HG02884 (cell line): ENCODE data around the gene STPG2.
A peak's percentile ranks its signal among the peaks of the same experiment; 100 is the strongest.
"Not testable (repeated sequence)": the region's sequence is repeated elsewhere in the genome, so short reads cannot be mapped to it uniquely, and the experiment has no call there.

Source experiments
- ATAC-seq: cut with Tn5 transposase; IDR thresholded peaks from one replicate; pipeline ENCODE4 v1.9.1; 2021; ENCODE audit warnings: mild to moderate bottlenecking, moderate library complexity; ENCODE audit not compliant: unreplicated experiment

Gene STPG2

DNA sequence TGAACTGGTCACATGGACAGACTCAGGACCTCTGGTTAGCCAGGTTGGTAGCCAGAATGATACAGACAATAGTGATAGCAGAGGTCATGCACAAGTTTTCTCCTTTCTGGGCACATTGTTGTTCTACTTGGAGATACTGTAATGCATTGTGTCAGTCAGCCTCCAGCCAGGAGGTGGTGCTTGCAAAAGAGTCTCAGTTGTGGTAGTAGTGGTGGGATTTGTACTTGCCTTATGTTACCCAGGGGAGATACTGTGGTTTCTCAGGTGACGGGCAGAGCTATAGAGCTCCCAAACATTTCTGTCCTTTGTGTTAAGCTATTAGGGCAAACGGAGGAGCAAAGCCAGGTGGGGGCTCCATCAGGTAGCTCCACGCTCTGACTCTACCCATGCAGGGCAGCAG, 190.5 kb downstream of the STPG2 start:
- no peak for ATAC-seq

DNA sequence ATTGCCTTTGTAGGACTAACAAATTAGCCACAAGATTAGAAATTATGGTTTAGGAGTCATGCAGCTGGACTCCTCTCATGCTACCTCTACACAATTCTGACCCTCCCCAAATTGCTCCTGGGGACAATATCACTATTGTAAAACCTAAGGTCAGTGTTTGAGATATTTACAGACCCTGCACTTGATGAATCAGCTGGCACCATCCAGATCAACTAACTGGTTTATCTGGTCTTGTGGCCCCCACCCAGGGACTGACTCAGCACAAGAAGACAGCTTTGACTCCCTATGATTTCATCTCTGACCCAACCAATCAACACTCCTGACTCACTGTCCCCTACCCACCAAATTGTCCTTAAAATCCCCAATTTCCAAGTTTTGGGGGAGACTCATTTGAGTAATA, 192.4 kb downstream of the STPG2 start:
- ATAC-seq: no peak

DNA sequence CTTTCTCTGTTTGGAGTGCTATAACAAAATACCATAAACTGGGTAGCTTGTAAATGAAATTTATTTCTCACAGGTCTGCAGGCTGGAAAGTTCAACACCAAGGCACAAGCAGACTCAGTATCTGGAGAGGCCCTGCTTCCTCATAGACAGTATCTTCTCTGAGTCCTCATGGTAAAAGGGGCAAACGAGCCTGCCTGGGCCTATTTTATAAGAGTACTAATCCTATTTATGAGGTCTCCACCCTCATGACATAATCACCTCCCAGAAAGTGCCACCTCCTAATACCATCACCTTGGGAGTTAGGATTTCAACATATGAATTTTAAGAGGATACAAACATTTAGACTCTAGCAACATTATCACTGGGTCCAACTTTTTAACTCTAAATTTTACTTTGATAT, 200.3 kb downstream of the STPG2 start:
- ATAC-seq: no peak

DNA sequence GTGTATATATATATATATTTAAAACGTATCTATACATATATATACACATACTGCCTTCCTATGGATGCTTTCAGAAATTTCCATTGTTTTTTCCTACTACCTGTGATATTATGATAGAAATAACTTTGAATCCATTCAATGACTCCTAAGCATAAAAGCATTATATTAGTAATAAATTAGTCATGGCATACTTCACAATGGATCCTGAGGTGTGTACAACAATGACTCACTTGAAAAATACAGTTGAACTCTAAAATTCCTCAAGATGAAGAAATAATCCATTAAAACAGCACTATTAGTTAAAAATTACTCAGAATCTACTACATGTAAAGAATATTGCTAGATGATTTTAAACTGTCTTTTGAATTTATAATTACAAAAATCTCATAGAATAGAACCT, 201.1 kb downstream of the STPG2 start:
- ATAC-seq: no peak

DNA sequence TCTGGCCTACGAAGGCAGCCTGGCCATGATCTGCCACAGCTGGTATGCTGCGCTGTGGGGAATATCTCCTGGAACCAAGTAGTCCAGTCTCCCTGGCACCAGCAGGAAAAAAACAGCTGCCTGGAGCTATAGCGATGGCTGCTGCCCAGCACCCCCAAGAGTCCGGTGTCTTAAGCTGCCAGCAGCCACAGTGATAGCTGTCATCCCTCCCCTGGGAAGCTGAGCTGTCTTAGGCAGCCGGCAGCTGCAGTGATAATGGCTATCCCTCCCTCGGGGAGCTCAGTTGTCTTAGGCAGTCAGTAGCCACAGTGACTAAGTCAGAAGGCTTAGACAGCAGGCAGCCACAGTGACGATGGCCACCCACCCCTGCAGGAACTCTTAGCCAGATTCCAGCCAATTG, 205.1 kb downstream of the STPG2 start:
- ATAC-seq: no peak

DNA sequence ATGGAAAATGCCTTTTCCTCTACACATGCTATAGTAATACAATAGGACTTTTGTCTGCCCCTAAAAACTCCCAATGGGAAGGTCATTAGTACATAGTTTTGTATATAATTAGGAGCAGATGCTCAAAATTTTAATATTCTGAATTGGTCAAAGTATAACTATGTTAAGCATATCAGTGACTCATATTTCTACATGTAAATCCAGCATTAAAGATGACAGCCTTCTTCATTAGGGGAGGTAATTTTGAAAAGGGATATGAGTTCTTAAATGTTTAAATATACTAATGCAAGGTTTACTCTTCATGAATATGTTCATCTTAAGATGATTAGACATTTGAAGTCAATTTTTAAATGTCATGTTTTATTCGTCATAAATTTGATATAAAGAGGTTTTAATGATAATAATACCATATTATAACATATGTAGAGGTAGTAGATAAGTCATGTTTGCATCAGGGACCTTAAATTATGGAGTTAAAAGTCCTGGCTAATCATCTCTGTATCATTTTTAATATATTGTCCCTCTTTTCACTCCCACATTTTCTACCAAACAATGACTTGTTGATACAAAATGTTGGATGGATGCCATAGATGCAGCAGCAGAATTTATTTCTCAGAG, 218.8 kb downstream of the STPG2 start:
- no peak for ATAC-seq

DNA sequence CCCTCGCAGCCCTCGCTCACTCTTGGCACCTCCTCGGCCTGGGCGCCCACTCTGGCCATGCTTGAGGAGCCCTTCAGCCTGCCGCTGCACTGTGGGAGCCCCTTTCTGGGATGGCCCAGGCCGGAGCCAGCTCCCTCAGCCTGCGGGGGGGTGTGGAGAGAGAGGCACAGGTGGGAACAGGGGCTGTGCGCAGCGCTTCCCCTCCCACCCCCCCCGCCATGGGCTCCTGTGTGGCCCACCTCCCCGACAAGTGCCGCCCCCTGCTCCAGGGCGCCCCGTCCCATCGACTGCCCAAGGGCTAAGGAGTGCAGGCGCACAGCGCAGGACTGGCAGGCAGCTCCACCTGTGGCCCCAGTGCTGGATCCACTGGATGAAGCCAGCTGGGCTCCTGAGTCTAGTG, 220.2 kb downstream of the STPG2 start:
- no peak for ATAC-seq

DNA sequence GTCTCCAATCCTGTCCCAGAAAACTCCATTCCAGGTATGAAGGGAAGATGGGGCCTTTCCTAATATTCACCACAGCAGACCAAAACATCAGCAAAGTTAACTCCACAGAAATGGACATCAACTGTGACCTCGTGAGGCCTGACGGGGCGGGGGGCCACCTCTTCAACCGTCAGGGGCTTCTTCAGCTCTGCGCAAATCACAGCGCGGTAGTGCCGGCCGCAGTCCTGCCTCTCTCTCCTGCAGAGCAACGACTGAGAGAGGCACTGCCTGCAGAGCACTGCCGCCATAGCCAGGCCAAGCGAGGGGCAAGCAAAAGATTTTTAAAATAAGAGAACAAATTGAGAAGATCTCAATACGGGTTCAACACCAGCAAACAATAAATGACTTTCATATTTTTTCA, 226.2 kb downstream of the STPG2 start:
- no peak for ATAC-seq

DNA sequence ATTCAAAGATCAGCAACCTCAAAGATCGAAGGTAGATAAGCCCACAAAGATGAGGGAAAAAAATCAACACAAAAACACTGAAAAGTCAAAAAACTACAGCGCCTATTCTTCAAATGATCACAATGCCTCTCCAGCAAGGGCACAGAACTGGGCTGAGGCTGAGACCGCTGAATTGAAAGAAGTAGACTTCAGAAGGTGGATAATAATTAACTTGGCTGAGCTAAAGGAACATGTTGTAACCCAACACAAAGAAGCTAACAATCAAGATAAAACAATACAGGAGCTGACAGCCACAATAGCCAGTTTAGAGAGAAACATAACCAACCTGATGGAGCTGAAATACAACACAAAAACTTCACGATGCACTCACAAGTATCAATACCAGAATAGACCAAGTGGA, 231.1 kb downstream of the STPG2 start:
- ATAC-seq: no peak

DNA sequence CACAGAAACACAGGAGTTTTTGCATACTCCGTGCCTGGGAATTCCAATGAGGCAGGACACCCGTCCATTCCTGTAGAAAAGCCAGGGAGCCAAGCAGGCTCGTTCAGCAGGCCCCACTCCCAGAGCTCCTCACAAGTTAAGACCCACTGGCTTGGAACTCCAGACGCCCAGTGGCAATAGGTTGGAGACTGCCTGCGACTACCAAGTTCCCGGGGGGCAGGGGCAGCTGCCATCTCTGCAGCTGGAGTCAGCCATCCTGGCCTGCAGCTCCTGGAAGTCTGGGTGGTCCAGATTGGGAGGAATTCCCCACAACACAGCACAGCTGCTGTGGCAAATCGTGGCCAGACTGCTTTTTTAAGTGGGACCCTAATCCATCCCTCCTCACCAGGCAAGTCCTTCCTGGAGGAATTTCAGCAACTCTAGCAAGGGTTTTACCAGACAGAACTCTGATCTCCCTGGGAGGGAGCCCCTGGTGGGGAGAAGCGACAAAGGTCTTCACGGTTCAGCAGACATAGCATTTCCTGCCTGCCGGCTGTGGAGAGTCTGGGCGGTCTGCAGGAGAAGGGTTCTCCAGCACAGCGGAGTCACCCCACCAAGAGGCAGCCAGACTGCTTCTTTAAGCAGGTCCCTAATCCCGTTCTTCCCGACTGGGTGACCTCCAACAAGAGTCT, 231.9 kb downstream of the STPG2 start:
- no peak for ATAC-seq

DNA sequence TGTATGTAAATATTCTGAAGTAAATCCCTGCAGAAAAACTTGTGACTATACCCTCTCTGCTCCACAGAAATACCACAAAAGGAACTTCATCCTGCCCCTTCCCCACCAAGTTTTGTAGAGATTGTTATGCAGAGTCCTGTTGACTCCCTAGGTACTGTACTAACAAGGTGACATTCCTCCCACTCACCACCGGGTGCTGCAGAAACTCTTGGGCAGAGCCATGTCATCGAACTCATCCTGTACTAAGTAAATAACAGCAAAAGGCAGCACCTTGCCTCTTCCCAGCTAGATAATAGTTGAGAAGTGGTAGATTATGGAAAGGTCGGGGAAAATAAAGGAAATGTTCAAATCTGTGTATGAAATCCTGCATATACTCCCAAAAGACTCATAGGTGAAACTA, 233.3 kb downstream of the STPG2 start:
- peak; percentile 63 for ATAC-seq

DNA sequence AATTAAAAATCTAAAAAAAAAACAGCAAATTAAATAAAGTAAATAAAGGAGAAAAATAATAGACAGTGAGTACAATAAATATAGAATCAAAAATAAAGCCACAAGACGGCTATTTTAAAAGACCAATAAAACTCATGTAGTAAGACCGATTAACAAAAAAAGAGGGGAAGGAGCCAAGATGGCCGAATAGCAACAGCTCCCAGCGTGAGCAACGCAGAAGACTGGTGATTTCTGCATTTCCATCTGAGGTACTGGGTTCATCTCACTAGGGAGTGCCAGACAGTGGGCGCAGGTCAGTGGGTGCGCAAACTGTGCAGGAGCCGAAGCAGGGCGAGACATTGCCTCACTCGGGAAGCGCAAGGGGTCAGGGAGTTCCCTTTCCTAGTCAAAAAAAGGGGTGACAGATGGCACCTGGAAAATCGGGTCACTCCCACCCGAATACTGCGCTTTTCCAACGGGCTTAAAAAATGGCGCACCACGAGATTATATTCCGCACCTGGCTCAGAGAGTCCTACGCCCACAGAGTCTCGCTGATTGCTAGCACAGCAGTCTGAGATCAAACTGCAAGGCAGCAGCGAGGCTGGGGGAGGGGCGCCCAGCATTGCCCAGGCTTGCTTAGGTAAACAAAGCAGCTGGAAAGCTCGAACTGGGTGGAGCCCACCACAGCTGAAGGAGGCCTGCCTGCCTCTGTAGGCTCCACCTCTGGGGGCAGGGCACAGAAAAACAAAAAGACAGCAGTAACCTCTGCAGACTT, 239.7 kb downstream of the STPG2 start:
- not testable (repeated sequence) for ATAC-seq

DNA sequence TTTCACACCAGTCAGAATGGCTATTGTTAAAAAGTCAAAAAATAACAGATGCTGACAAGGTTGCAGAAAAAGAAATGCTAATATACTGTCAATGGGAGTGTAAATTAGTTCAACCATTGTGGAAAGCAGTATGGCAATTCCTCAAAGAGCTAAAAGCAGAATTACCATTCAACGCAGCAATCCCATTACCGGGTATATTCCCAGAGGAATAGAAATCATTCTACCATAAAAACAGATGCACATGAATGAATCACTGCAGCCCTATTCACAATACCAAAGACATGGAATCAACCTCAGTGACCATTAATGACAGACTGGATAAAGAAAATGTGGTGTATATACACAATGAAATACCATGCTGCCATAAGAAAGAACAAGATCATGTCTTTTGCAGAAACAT, 243.0 kb downstream of the STPG2 start:
- no peak for ATAC-seq

DNA sequence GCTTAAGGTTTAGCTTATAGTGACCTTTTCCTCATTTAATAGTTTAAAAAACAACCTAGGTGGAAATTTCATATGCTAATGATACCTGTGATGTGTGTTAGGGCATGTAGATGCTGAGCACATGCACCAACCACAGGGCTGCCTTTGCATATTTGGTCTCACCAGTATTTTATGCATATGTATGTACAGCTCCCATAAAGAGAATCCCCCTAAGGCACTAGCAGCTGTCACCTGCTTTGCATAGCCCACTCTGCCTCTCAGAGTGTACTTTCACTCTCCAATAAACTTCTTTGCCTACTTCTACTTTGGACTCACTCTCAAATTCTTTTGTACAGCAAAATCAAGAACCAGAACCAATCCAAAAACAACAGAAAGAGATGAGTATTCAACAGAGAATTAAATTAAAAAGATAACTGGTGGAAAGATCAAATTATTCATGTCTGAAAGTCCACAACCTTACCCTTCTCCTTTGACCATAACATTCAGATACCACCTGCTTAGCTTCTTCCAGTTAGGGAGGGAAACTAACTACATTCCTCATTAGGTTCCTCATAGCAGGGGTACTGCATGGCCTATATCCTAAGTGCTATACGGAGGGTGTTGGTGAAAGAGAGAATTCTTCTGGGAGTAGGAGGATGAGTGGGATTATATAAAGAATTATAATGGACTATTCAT, 250.5 kb downstream of the STPG2 start:
- ATAC-seq: no peak

DNA sequence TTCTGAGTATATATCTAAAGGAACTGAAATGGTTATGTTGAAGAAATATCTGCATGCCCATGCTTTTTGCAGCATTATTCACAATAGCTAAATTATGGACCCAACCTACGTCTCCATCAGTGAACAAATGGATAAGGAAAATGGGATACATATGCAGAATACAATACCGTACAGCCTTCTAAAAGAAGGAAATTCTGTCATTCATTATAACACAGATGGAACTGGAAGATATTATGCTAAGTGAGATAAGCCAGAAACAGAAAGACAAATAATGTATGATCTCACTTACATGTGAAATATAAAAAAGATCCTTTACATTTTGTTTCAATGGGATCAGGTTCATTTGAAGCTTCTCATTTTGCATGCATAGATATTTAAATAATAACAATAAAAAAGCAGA, 263.3 kb downstream of the STPG2 start:
- ATAC-seq: no peak

DNA sequence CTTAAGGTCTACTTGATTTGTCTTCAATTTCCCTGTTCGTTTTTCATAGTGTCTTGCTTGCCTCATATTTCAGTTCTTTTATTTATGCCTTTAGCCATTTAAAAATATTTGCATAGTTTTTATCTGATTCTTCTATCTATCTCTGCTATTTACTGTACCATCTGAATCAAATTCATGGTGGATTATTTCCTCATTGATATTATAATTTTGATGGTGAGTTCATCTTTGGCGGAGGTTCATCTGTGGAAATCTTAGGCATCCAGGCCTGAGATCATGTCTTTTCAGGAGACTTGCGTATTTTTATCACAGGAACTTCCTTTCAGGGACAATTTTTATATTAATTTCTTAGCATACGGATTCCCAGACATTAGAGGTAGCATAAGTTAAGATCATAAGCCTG, 275.2 kb downstream of the STPG2 start:
- ATAC-seq: no peak

DNA sequence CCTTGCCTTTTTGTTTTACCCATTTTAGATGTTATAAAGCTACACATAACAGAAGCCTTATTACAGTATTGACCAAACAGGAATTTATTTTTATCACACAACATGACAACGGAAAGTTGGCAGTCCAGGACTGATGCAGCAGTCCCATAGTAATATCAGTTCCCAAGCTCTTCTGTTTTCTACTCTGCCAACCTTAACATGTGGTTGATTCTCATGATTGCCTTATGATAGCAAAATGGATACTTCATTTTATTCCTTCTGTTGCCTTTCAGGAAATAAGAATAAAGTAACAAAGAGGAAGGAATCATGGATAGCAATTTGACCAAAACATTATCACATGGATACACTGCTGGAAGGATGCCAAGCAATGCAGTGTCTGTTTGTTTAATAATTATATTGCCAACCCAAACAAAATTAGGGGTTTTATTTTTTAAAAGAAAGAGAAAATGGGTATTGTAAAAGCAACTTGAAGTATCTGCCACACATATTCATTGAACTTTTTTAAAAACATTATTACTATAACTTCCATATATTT, 275.7 kb downstream of the STPG2 start:
- no peak for ATAC-seq

DNA sequence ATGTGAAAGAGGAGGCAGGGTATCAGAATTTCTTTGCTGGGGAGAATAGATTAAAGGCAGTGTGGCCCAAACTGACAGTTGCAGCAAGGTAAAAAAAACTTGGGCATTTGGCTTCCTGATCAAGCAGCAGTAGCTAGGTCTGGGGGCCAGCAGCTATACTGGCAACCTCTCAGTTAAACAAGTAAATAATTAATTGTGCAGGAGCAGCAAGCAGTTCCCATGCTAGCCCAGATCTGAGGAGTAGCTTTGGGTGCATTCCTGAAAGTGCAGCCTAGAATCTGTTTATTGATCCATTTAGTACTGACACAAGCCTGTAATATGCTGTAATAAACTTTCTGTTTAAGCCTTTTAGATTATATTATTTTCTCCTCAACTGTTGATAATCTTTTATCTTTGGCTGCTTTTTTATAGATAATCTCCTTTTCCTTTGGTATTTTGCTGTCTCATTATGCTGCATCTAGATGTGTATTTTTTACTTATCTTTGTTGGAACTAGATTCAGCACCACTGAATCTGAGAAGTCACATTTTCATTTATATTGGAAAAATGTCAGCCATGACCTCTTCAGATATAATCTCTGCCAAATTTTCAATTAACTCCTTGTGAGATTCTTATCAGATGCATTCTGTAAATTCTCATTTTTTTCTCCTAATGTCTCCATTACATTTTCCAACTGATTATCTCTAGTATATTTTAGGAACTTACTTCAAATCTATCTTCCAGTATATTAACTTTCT, 276.3 kb downstream of the STPG2 start:
- ATAC-seq: no peak

DNA sequence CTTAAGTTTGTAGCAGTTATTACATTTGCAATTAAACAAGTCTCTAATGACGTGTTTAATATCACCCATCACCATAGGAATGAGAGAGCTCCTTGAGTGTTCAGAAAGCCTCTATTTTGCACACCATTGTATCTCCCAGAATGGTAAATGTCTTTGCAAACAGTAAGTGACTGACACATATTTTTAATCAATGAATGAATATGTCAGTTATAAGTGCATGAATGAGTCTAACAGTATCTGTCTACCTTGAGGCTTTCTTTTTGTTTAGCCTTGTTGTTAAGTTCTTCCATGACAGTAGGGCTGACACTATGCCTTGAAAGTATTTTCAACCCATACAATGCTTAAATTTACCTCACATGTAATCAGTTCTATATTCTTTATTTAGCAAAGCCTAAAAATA, 292.2 kb downstream of the STPG2 start:
- ATAC-seq: no peak

DNA sequence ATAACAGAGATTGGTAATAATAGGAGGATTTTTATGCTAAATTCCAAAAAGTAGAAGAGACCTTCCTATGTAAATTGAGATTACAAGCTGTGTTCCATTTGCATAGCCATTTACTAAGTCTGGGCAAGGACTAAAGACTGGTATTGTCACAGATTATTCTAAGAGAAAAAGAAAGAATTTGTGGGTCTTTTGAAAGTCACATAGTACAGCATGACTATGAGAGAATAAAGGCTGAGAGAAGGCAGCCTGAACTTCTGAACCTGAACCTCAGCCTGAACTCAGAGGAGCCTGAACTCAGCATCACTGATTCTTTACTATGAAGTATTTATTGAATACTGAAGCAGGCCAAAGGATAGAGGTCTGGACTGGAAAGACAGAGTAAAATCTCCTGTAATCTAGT, 297.5 kb downstream of the STPG2 start:
- ATAC-seq: no peak

DNA sequence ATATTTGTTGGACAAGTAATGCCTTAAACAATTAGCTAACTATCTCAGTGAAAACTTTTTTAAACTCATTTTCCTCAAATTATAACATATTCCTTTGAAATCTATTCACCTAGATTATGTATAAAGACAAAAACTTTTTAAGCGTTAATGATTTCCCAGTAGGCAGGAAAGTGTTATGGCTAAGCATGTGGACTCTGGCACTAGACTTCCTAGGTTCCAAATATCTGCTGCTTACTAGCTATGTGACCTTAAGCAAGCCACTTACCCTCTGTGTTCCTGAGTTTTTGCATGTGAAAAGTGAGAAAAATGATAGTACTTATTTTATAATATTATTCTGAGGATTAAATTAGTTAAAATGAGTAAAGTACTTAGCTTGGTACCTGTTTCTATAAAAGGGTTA, 301.8 kb downstream of the STPG2 start:
- no peak for ATAC-seq
